HG02885 (cell line): ENCODE results near the gene TNFAIP8L3.

Experiments
- ATAC-seq: cut with Tn5 transposase; IDR thresholded peaks from one replicate; pipeline ENCODE4 v1.9.1; 2021; ENCODE audit warnings: mild to moderate bottlenecking; ENCODE audit not compliant: unreplicated experiment, poor library complexity

Gene TNFAIP8L3

DNA sequence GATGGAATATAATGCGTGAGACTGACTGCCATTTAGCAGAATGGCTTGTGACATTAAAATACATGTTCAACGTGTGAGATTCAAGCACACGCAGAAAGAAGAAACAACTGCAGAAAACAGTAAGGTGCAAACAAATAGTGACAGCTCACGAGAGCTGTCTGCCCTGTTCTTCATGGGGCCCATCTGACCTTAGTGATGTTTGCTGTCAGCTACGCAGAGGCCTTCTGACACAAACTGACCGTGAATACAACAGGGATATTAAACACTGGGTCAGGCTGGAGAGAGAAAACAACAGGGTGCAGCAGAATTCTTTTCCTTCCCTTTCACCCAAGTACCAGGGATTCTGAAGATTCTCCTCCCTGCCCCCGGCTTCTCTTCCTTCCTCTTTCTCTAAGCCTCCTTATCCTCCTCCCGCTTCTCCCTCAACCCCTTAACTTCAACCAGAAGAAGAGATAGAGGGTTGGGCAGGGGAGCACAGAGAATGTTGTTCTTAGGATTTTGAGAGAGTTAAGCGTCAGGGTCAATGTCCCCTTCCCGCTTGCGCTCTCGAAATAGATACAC lies 2.1 kb downstream of the TNFAIP8L3 start:
- no peak for ATAC-seq

DNA sequence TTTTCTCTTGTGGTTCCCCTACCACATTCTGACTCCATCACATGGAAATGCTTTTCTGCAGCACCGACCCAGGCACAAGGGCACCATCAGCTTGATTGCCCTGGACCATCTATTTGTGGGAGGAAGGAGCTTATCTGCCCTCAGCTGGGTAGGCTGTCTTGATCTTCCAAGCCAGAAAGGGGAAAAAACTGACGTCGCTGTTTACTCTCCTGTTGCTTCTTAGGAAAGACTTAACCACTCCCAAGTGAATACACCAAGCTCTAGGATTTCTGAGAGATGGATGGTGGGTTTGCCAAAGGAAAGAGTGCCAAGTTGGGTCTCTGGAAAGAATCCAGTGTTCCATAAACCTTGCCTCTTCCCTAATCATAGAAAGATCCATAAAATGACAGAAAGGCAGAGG lies 4.0 kb downstream of the TNFAIP8L3 start:
- no peak for ATAC-seq

GRCh38 chr15:51089699-51090453 lies 4.8 kb downstream of the TNFAIP8L3 start:
- ATAC-seq = no peak

DNA sequence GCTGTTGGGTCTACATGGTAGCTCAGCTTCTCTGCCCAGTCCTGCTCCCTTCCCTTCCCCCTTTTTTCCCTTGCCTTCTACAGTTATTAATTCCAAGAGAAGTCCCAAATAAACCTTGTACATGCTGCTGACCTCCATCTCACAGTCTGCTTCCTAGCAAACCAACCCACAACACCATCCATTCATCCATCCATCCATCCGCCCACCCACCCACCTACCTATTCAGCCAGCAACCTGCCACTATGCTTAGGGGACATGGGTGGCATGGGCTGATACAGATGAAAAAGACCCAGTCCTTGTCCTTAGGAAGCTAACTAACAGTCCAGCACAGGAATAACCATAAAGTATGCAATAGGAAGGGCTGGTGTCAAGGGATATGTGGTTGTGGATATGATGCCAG lies 5.7 kb downstream of the TNFAIP8L3 start:
- no peak for ATAC-seq

DNA sequence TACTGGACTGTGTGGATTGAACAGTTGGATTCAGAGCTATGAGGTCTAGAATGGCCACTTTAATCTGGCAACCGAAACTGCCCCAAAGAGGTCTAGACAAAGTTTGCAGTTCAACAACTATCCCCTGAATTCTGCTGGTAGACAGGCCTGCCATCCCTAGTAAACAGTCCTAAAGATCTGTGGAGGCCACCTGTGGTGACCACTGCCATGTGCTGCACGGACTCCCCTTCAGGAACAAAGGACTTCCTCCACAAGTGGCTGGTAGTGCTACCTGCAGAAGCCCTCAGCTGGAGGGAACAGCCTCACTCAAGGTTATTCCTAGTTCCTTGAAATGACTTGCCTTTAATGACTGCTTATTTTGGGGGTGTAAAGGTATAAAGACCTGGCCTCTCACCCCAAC lies 6.1 kb downstream of the TNFAIP8L3 start:
- ATAC-seq = no peak

- no peak for ATAC-seq
Measured at GRCh38 chr15:51087513-51087912, 7.2 kb downstream of the TNFAIP8L3 start.

GRCh38 chr15:51086409-51086808 lies 8.3 kb downstream of the TNFAIP8L3 start:
- ATAC-seq = no peak

GRCh38 chr15:51085764-51086163 lies 8.9 kb downstream of the TNFAIP8L3 start:
- ATAC-seq = no peak

GRCh38 chr15:51083641-51084166 lies 11.0 kb downstream of the TNFAIP8L3 start:
- no peak for ATAC-seq

- no peak for ATAC-seq
Measured at GRCh38 chr15:51082246-51082645, 12.5 kb downstream of the TNFAIP8L3 start.

- ATAC-seq = no peak
Measured at GRCh38 chr15:51080286-51080685, 14.4 kb downstream of the TNFAIP8L3 start.

GRCh38 chr15:51079226-51079625 lies 15.5 kb downstream of the TNFAIP8L3 start:
- no peak for ATAC-seq

DNA sequence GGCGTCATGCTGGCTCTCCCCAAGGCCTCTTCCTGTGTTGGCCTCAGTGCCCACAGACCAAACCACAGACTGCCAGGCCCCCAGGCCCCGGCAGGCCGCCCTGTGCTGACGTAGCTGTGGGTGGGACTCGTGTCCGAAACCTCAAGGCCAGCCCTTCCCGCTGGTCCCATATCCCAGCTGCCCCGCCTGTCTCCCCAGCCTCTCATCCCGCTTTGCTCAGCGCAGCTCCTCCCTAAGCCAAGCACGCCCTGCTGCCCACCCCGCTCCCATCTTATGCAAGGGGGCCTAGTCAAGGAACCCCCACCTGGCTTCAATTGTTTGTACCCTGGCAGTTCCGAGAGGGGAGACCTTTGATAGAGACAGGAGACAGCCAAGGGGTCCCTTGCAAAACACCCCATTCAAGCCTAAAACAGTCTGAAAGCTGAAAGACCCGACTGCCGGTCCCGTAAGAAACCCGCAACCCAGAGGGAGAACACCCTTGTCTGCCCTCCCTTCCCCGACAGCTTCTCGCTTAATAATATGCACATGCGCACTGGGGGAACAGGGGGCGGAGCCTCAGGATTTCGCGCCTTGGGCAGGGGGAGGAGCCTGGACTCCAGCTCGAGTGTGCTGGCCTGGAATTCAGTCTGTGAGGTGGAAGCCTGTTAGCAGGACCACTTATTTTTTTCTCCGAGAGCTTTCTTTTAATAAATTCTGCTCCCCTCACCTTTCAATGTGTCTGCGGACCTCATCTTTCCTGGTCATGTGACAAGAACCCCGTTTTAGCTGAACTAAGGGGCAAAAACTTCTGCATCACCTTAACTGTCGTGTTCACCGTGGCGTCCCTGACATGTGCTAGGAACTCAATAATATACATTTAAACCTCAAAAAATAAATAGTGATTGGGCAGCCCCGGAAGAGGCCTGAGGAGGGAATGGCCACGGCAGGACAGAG lies 17.2 kb downstream of the TNFAIP8L3 start:
- ATAC-seq = peak; percentile 48

DNA sequence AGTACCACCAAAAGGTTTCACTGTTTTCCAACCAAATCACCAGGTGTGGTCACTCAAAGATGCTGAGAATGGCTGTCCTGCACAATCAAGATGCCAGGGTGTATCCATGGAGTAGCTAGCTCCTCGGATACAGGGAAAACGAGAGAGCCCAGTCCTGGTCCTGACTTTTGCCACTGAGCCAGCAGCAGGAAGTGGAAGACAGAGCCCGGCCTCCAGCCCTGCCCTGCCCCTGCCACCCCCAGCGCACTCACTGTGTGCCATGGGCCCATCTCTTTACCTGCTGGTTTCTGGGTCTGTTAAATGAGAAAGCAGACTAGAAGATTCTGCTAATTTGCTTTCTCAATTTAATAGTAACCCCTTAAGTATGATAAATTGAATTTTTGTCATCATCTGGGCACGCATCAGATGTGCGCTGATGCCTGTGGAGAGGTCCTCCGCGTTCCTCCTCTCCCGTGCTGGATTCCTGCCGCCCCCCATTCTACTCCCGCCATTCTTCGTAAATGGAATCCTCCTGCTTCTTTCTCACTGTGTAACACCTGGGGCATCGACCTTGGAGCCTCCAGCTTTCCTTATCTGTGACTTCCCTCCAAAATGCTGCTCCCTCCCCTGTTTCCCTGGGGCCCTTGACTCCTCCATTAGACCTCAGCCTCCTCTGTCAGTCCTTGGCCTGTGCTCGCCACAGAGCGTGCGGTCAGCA lies 18.0 kb downstream of the TNFAIP8L3 start:
- ATAC-seq = no peak

GRCh38 chr15:51075826-51076523 lies 18.7 kb downstream of the TNFAIP8L3 start:
- no peak for ATAC-seq

GRCh38 chr15:51075364-51075763 lies 19.3 kb downstream of the TNFAIP8L3 start:
- ATAC-seq = no peak

DNA sequence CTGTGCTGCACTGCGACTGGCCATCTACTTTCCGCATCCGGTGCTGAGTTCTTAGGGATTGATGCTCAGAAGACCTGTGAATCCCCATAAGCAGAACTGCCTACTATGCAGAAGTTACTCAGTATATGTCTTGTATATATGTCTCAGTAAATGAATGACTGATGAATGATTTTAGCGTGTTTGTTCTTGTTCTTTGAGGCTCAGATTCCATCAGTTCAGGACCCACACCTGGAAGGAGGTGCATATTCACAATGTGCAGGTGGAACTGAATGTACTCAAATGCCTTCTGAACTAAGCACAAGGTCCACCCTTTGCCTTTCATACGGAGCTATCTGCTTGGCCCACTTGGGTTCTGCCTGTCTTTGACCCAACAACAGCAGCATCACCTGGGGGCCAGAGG lies 19.8 kb downstream of the TNFAIP8L3 start:
- no peak for ATAC-seq

GRCh38 chr15:51071578-51071977 lies 23.1 kb downstream of the TNFAIP8L3 start:
- ATAC-seq = no peak

DNA sequence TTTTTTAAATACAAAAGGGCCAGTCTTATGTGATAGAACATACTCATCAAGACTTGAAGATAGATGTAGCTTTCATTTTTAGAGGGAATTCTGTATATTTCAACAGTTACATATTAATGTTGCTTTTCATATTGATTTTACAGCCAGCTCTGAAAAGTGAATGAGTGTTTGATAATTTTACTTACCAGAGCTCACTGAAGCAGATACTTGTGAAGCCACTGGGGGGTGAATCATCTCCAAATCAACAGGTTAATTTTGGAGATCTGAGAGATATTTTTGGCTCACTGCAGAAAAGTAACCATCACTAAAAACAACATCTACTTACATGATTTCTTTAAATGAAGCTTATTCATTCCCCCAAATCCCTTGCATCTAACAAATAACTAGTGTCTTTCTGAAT lies 24.7 kb downstream of the TNFAIP8L3 start:
- no peak for ATAC-seq

GRCh38 chr15:51067510-51067909 lies 27.2 kb downstream of the TNFAIP8L3 start:
- no peak for ATAC-seq
